HCT116 (cell line): Measurements from ENCODE around the gene GNAI3.

Experiments used
- CEBPB ChIP-seq: IDR thresholded peaks from 2 replicates; pipeline ENCODE4 v1.6.1; 2012; ENCODE audit warnings: low read depth
- RAD21 ChIP-seq: IDR thresholded peaks from 2 replicates; pipeline ENCODE4 v1.6.1; 2012; ENCODE audit warnings: low read depth, mild to moderate bottlenecking
- SP1 ChIP-seq: IDR thresholded peaks from 2 replicates; pipeline ENCODE4 v1.6.1; 2012; ENCODE audit warnings: low read depth
- TCF7L2 ChIP-seq: IDR thresholded peaks from 2 replicates; pipeline ENCODE4 v1.7.0; 2011; ENCODE audit warnings: borderline replicate concordance, inconsistent platforms; ENCODE audit not compliant: insufficient read depth, insufficient read length; ENCODE audit errors: extremely low read depth
- YY1 ChIP-seq: IDR thresholded peaks from 2 replicates; pipeline ENCODE4 v1.6.1; 2011; ENCODE audit warnings: low read length, low read depth, moderate library complexity, mild to moderate bottlenecking; ENCODE audit not compliant: insufficient replicate concordance; ENCODE audit errors: extremely low read depth
- TF ChIP-seq, protein P1 (sequence below), 3 experiments: fragments of 200-600 bp in 1 of 3; sonication (generic) in 1 of 3; IDR thresholded peaks in 2 of 3; conservative IDR thresholded peaks in 1 of 3; 2 replicates each; pipeline ENCODE4 v1.5.1; 2012 to 2017; ENCODE audit warnings: low read depth in 2 of 3, low read length in 2 of 3, antibody characterized with exemption in 1 of 3, borderline replicate concordance in 1 of 3, control low read depth in 1 of 3, mild to moderate bottlenecking in 1 of 3, mixed read lengths in 1 of 3, mixed run types in 1 of 3, moderate library complexity in 1 of 3; ENCODE audit not compliant: insufficient read depth in 1 of 3
- TF ChIP-seq, protein P2 (sequence below): IDR thresholded peaks from 2 replicates; pipeline ENCODE4 v1.6.1; 2012; ENCODE audit warnings: low read depth

DNA sequence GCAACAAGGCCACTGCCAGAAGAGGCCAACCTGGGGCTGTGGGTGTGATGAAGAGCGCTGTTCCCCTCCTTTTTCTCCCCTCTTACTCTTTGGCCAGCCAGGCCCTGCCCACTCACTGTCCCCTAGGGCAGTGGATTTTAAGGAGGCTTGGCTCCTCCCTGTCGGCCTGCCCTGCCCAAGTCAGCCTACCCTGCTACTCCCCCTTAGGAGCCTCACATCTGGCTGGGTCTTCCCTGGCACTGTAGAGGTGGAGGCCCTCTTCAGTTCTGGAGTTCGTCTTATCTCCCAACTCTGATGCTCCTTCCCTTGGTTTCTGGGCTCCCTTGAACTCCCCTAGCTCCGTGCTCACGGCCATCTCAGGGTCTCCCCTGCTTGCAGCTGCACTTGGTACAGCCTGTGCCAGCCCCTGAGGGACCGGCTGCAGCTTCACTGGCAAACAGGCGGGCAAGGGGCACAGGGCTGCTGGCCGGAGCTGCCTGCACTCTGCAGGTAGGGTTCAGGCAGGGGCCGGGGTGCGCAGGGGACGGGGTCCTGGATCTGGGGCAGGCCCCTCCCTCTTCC lies 75.3 kb downstream of the GNAI3 start:
- TF ChIP-seq TCF7L2, result no peak
- TF ChIP-seq, protein P1, sequence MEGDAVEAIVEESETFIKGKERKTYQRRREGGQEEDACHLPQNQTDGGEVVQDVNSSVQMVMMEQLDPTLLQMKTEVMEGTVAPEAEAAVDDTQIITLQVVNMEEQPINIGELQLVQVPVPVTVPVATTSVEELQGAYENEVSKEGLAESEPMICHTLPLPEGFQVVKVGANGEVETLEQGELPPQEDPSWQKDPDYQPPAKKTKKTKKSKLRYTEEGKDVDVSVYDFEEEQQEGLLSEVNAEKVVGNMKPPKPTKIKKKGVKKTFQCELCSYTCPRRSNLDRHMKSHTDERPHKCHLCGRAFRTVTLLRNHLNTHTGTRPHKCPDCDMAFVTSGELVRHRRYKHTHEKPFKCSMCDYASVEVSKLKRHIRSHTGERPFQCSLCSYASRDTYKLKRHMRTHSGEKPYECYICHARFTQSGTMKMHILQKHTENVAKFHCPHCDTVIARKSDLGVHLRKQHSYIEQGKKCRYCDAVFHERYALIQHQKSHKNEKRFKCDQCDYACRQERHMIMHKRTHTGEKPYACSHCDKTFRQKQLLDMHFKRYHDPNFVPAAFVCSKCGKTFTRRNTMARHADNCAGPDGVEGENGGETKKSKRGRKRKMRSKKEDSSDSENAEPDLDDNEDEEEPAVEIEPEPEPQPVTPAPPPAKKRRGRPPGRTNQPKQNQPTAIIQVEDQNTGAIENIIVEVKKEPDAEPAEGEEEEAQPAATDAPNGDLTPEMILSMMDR (IDR thresholded peaks at IDR 0.05 in 2 of 3, conservative IDR thresholded peaks at IDR 0.05 in 1 of 3; ENCODE audit: borderline replicate concordance in 1 of 3, insufficient read depth in 1 of 3, low read depth in 2 of 3, low read length in 2 of 3), result no peak
- no peak for TF ChIP-seq YY1
- TF ChIP-seq CEBPB, result no peak
- no peak for TF ChIP-seq SP1
- TF ChIP-seq, protein P2, sequence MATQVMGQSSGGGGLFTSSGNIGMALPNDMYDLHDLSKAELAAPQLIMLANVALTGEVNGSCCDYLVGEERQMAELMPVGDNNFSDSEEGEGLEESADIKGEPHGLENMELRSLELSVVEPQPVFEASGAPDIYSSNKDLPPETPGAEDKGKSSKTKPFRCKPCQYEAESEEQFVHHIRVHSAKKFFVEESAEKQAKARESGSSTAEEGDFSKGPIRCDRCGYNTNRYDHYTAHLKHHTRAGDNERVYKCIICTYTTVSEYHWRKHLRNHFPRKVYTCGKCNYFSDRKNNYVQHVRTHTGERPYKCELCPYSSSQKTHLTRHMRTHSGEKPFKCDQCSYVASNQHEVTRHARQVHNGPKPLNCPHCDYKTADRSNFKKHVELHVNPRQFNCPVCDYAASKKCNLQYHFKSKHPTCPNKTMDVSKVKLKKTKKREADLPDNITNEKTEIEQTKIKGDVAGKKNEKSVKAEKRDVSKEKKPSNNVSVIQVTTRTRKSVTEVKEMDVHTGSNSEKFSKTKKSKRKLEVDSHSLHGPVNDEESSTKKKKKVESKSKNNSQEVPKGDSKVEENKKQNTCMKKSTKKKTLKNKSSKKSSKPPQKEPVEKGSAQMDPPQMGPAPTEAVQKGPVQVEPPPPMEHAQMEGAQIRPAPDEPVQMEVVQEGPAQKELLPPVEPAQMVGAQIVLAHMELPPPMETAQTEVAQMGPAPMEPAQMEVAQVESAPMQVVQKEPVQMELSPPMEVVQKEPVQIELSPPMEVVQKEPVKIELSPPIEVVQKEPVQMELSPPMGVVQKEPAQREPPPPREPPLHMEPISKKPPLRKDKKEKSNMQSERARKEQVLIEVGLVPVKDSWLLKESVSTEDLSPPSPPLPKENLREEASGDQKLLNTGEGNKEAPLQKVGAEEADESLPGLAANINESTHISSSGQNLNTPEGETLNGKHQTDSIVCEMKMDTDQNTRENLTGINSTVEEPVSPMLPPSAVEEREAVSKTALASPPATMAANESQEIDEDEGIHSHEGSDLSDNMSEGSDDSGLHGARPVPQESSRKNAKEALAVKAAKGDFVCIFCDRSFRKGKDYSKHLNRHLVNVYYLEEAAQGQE, result no peak
- TF ChIP-seq RAD21, result no peak
